ENCODE results near the gene FLII.
A peak's percentile ranks its signal among the peaks of the same experiment; 100 is the strongest.
"Not testable (repeated sequence)": the region's sequence is repeated elsewhere in the genome, so short reads cannot be mapped to it uniquely, and the experiment has no call there.

FLII gene

GRCh38 chr17:18225642-18226283 lies 32.8 kb downstream of the FLII start:
- Histone ChIP-seq H3K4me3 (ENCODE audit: low read length) (peak overlapping the region; percentile 85), H3K4me1 (ENCODE audit: control insufficient read depth, low read depth, low read length) (peaks cover 8% of the 10 kb centered on the region), H3K27me3 (ENCODE audit: control insufficient read depth, insufficient read depth, low read length) (no peaks in the 10 kb centered on the region), H3K9ac (ENCODE audit: low read length) (peak overlapping the region; percentile 66), H3K36me3 (ENCODE audit: control insufficient read depth, low read depth, low read length) (no peaks in the 10 kb centered on the region), H3K9me3 (ENCODE audit: control insufficient read depth, low read depth, low read length) (no peaks in the 10 kb centered on the region), H3K27ac (ENCODE audit: low read length) (no peak overlapping the region)

GRCh38 chr17:18225121-18225641 lies 33.4 kb downstream of the FLII start, which contains the start of gene LLGL1:
TSS of gene LLGL1 (plus strand) at chr17:18225635. CDS start at chr17:18225683, 48 bp downstream.
- Histone ChIP-seq H3K27ac (ENCODE audit: low read length) (peak within 1 kb of the TSS; percentile 97), H3K9ac (ENCODE audit: low read length) (peak within 1 kb of the TSS; percentile 92), H3K4me3 (ENCODE audit: low read length) (peak within 1 kb of the TSS; percentile 85), H3K9me3 (ENCODE audit: control insufficient read depth, low read depth, low read length) (no peaks in the 10 kb centered on the region), H3K27me3 (ENCODE audit: control insufficient read depth, insufficient read depth, low read length) (no peaks in the 10 kb centered on the region), H3K36me3 (ENCODE audit: control insufficient read depth, low read depth, low read length) (no peaks in the 10 kb centered on the region), H3K4me1 (ENCODE audit: control insufficient read depth, low read depth, low read length) (peaks cover 6% of the 10 kb centered on the region)

GRCh38 chr17:18224387-18225120 lies 34.0 kb downstream of the FLII start:
- Histone ChIP-seq H3K4me1 (ENCODE audit: control insufficient read depth, low read depth, low read length) (peaks cover 6% of the 10 kb centered on the region), H3K9ac (ENCODE audit: low read length) (peak overlapping the region; percentile 92), H3K4me3 (ENCODE audit: low read length) (peak overlapping the region; percentile 75), H3K27me3 (ENCODE audit: control insufficient read depth, insufficient read depth, low read length) (no peaks in the 10 kb centered on the region), H3K36me3 (ENCODE audit: control insufficient read depth, low read depth, low read length) (no peaks in the 10 kb centered on the region), H3K9me3 (ENCODE audit: control insufficient read depth, low read depth, low read length) (no peaks in the 10 kb centered on the region), H3K27ac (ENCODE audit: low read length) (peak overlapping the region; percentile 97)

- H3K9ac ChIP-seq (ENCODE audit: low read length) = peak overlapping the region; percentile 92
- H3K27ac ChIP-seq (ENCODE audit: low read length) = peak overlapping the region; percentile 97
- H3K36me3 ChIP-seq (ENCODE audit: control insufficient read depth, low read depth, low read length) = no peaks in the 10 kb centered on the region
- H3K27me3 ChIP-seq (ENCODE audit: control insufficient read depth, insufficient read depth, low read length) = no peaks in the 10 kb centered on the region
- no peaks in the 10 kb centered on the region for H3K9me3 ChIP-seq (ENCODE audit: control insufficient read depth, low read depth, low read length)
- peak overlapping the region; percentile 75 for H3K4me3 ChIP-seq (ENCODE audit: low read length)
- H3K4me1 ChIP-seq (ENCODE audit: control insufficient read depth, low read depth, low read length) = peaks cover 6% of the 10 kb centered on the region
Measured at GRCh38 chr17:18224053-18224386, 34.5 kb downstream of the FLII start.

- no peak overlapping the region for H3K4me3 ChIP-seq (ENCODE audit: low read length)
- no peak overlapping the region for H3K27ac ChIP-seq (ENCODE audit: low read length)
- no peak overlapping the region for H3K9ac ChIP-seq (ENCODE audit: low read length)
- no peaks in the 10 kb centered on the region for H3K4me1 ChIP-seq (ENCODE audit: control insufficient read depth, low read depth, low read length)
- no peaks in the 10 kb centered on the region for H3K9me3 ChIP-seq (ENCODE audit: control insufficient read depth, low read depth, low read length)
- no peaks in the 10 kb centered on the region for H3K27me3 ChIP-seq (ENCODE audit: control insufficient read depth, insufficient read depth, low read length)
- H3K36me3 ChIP-seq (ENCODE audit: control insufficient read depth, low read depth, low read length) = no peaks in the 10 kb centered on the region
Measured at GRCh38 chr17:18218756-18219415, 39.7 kb downstream of the FLII start.

GRCh38 chr17:18217412-18218015 lies 41.0 kb downstream of the FLII start:
- H3K9ac ChIP-seq (ENCODE audit: low read length) = no peak overlapping the region
- H3K36me3 ChIP-seq (ENCODE audit: control insufficient read depth, low read depth, low read length) = no peaks in the 10 kb centered on the region
- no peak overlapping the region for H3K4me3 ChIP-seq (ENCODE audit: low read length)
- H3K9me3 ChIP-seq (ENCODE audit: control insufficient read depth, low read depth, low read length) = no peaks in the 10 kb centered on the region
- no peaks in the 10 kb centered on the region for H3K4me1 ChIP-seq (ENCODE audit: control insufficient read depth, low read depth, low read length)
- no peaks in the 10 kb centered on the region for H3K27me3 ChIP-seq (ENCODE audit: control insufficient read depth, insufficient read depth, low read length)
- no peak overlapping the region for H3K27ac ChIP-seq (ENCODE audit: low read length)

- not testable (repeated sequence) for H3K9ac ChIP-seq (ENCODE audit: low read length); H3K36me3 ChIP-seq (ENCODE audit: control insufficient read depth, low read depth, low read length); H3K27ac ChIP-seq (ENCODE audit: low read length); H3K4me3 ChIP-seq (ENCODE audit: low read length); H3K27me3 ChIP-seq (ENCODE audit: control insufficient read depth, insufficient read depth, low read length); H3K4me1 ChIP-seq (ENCODE audit: control insufficient read depth, low read depth, low read length); H3K9me3 ChIP-seq (ENCODE audit: control insufficient read depth, low read depth, low read length)
Measured at GRCh38 chr17:18216906-18217305, 41.6 kb downstream of the FLII start.

GRCh38 chr17:18213666-18214270 lies 44.8 kb downstream of the FLII start:
- Histone ChIP-seq H3K4me3 (ENCODE audit: low read length) (no peak overlapping the region), H3K27ac (ENCODE audit: low read length) (no peak overlapping the region), H3K36me3 (ENCODE audit: control insufficient read depth, low read depth, low read length) (peaks cover 18% of the 10 kb centered on the region), H3K9me3 (ENCODE audit: control insufficient read depth, low read depth, low read length) (no peaks in the 10 kb centered on the region), H3K4me1 (ENCODE audit: control insufficient read depth, low read depth, low read length) (no peaks in the 10 kb centered on the region), H3K27me3 (ENCODE audit: control insufficient read depth, insufficient read depth, low read length) (no peaks in the 10 kb centered on the region), H3K9ac (ENCODE audit: low read length) (no peak overlapping the region)

GRCh38 chr17:18208092-18208491 lies 50.4 kb downstream of the FLII start:
- Histone ChIP-seq H3K4me3 (ENCODE audit: low read length) (no peak overlapping the region), H3K36me3 (ENCODE audit: control insufficient read depth, low read depth, low read length) (peaks cover 43% of the 10 kb centered on the region), H3K27ac (ENCODE audit: low read length) (no peak overlapping the region), H3K4me1 (ENCODE audit: control insufficient read depth, low read depth, low read length) (no peaks in the 10 kb centered on the region), H3K9ac (ENCODE audit: low read length) (no peak overlapping the region), H3K27me3 (ENCODE audit: control insufficient read depth, insufficient read depth, low read length) (no peaks in the 10 kb centered on the region), H3K9me3 (ENCODE audit: control insufficient read depth, low read depth, low read length) (no peaks in the 10 kb centered on the region)

GRCh38 chr17:18206962-18207361 lies 51.6 kb downstream of the FLII start:
- Histone ChIP-seq H3K4me1 (ENCODE audit: control insufficient read depth, low read depth, low read length) (no peaks in the 10 kb centered on the region), H3K9me3 (ENCODE audit: control insufficient read depth, low read depth, low read length) (no peaks in the 10 kb centered on the region), H3K27me3 (ENCODE audit: control insufficient read depth, insufficient read depth, low read length) (no peaks in the 10 kb centered on the region), H3K27ac (ENCODE audit: low read length) (no peak overlapping the region), H3K9ac (ENCODE audit: low read length) (no peak overlapping the region), H3K4me3 (ENCODE audit: low read length) (no peak overlapping the region), H3K36me3 (ENCODE audit: control insufficient read depth, low read depth, low read length) (peaks cover 43% of the 10 kb centered on the region)

- Histone ChIP-seq H3K4me1 (ENCODE audit: control insufficient read depth, low read depth, low read length) (no peaks in the 10 kb centered on the region), H3K27ac (ENCODE audit: low read length) (no peak overlapping the region), H3K9me3 (ENCODE audit: control insufficient read depth, low read depth, low read length) (no peaks in the 10 kb centered on the region), H3K27me3 (ENCODE audit: control insufficient read depth, insufficient read depth, low read length) (no peaks in the 10 kb centered on the region), H3K9ac (ENCODE audit: low read length) (no peak overlapping the region), H3K36me3 (ENCODE audit: control insufficient read depth, low read depth, low read length) (peaks cover 43% of the 10 kb centered on the region), H3K4me3 (ENCODE audit: low read length) (no peak overlapping the region)
Measured at GRCh38 chr17:18205861-18206260, 52.7 kb downstream of the FLII start.
